Muscle layer of colon (tissue), 2 donors: ENCODE data around the gene CACNA1C.

Experiments used
- H3K27ac ChIP-seq: one replicate; pipeline ENCODE4 v1.7.0; 2013; ENCODE audit warnings: low read depth, mild to moderate bottlenecking, low read length, moderate library complexity
- H3K27me3 ChIP-seq, 2 donors: one replicate each; pipeline ENCODE4 v1.7.0; 2013; ENCODE audit warnings: low read length in 2 of 2, mild to moderate bottlenecking in 2 of 2; ENCODE audit not compliant: insufficient read depth in 2 of 2, control insufficient read depth in 1 of 2
- H3K36me3 ChIP-seq: one replicate; pipeline ENCODE4 v1.7.0; 2013; ENCODE audit warnings: mild to moderate bottlenecking, low read length; ENCODE audit not compliant: insufficient read depth
- H3K4me1 ChIP-seq: one replicate; pipeline ENCODE4 v1.7.0; 2013; ENCODE audit warnings: mild to moderate bottlenecking, low read length; ENCODE audit not compliant: insufficient read depth
- H3K4me3 ChIP-seq, 2 donors: one replicate each; pipeline ENCODE4 v1.7.0; 2013; ENCODE audit warnings: low read length in 2 of 2, low read depth in 1 of 2, mild to moderate bottlenecking in 1 of 2, moderate library complexity in 1 of 2
- H3K9ac ChIP-seq: one replicate; pipeline ENCODE4 v1.7.0; 2013; ENCODE audit warnings: low read length
- H3K9me3 ChIP-seq: one replicate; pipeline ENCODE4 v1.7.0; 2013; ENCODE audit warnings: mild to moderate bottlenecking, low read length
- donor health status: abdominal sarcoma.
- donor health status: Adenocarcinoma of cecum.

CACNA1C gene

DNA sequence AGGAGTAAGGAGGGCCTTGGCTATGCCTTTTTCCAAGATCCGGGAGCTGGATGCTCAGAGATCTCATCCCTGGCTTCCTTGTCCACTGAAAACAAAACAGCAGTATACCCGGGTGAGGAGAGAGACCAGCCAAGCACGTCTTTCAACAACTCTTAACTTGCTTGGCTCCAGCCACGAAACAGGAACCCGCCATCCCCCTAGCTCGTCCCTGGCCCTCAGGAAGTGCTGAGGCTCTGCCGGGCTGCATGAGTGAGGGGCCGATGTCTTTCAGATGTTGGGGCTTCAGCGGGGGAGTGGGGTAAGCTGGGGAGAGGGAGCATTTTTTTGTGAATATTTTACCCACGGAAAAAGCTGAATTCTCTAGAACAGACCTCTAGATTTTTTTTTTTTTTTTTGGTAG, 231.1 kb downstream of the CACNA1C start:
- Histone ChIP-seq H3K4me1 (peaks cover 74% of the 10 kb centered on the region), H3K27ac (peak overlapping the region; percentile 70), H3K4me3 (no peak overlapping the region)

DNA sequence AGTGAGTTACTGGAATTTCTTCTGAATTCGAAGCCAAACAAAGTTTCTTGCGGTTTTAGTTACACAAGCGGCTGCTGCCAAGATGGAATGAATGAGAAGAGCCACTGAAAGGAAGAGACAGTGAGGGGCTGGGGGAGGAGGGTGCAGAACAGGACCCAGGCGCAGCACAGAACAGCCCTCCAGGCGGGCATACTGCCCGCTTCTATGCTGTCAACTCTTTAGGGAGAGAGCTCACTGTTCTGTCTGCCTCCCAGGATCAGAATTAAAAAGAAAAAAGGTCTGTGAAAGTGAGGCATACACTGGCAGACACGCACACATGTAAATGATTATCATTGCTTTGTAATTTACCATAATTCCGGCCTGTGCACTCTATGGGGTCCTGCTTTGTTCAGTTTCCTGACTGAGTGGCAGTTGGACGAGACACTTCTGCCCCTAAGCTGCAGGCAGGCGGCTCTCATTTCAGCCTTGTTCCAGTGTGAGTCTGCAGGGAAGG, 231.6 kb downstream of the CACNA1C start:
- Histone ChIP-seq H3K36me3 (no peaks in the 10 kb centered on the region), H3K9me3 (no peaks in the 10 kb centered on the region), H3K4me3 (no peak overlapping the region), H3K27ac (peak overlapping the region; percentile 70), H3K4me1 (peaks cover 79% of the 10 kb centered on the region), H3K9ac (peak overlapping the region; percentile 8), H3K27me3 (no peaks in the 10 kb centered on the region)

More for the DNA sequence above, 231.1 kb downstream of the CACNA1C start:
- no peaks in the 10 kb centered on the region for H3K36me3 ChIP-seq
- no peaks in the 10 kb centered on the region for H3K9me3 ChIP-seq
- H3K27me3 ChIP-seq, result no peaks in the 10 kb centered on the region
- peak overlapping the region; percentile 8 for H3K9ac ChIP-seq

DNA sequence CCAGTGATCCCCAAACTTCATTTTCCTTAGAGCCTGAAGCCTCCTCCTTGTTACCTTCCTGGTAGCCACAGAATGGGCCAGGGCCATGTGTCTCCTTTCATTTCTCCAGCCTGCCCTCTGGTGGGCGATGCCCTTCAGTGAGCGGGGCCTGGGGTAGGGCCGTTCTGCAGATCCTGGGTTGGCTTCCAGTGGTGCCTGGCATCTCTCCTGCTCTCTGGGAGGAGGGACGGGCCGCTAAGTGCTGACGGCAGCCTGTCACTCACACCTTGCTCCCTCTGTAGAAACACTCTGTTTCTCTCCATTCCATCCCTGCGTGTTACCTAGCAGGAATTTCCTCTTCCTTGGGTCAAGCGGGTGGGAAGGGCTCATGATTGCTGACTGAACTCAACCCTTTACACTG, 232.1 kb downstream of the CACNA1C start:
- H3K27ac ChIP-seq, result peak overlapping the region; percentile 70
- no peaks in the 10 kb centered on the region for H3K9me3 ChIP-seq
- H3K4me3 ChIP-seq, result no peak overlapping the region
- peaks cover 82% of the 10 kb centered on the region for H3K4me1 ChIP-seq
- no peak overlapping the region for H3K9ac ChIP-seq
- H3K27me3 ChIP-seq, result no peaks in the 10 kb centered on the region
- no peaks in the 10 kb centered on the region for H3K36me3 ChIP-seq

DNA sequence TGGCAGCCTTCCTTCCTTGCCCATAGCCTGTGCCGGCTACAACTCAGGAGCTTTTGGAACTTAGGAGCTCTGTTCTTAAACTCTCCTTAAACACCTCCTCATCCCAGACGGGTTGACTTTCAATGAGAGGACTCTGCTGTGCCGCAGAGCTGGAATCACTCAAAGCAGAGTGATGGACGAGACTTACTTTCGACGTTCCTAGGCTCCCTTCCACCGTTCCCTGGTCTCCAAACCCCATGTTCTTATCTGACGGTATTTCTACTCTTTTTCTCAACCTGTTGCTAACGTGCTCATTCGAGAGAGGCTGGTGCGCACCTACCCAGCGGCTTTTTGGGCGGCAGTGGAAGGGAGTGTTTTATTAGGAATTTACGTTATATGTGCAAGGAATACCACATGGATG, 232.7 kb downstream of the CACNA1C start:
- Histone ChIP-seq H3K36me3 (no peaks in the 10 kb centered on the region), H3K9ac (no peak overlapping the region), H3K4me1 (peaks cover 88% of the 10 kb centered on the region), H3K27me3 (no peaks in the 10 kb centered on the region), H3K9me3 (no peaks in the 10 kb centered on the region), H3K27ac (peak overlapping the region; percentile 70), H3K4me3 (no peak overlapping the region)

DNA sequence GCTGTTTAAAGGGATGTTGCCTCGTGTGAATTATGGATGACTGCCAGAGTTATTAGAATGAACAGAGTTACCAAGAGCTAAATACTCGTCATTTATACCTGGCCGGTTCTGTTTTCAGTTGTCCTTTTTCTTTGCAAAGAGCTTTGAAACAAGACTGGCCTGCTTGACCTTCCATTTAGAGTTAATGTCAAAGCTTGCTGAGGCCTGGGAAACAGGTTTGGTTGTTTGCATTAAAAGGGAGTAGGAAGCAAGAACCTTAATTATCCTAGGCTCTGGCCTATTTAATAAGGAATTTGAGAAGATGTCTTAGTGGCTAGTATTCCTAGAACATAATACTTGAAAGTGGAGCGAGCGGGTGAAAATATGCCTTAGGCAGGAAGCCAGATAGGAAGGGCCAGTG, 233.3 kb downstream of the CACNA1C start:
- Histone ChIP-seq H3K27me3 (no peaks in the 10 kb centered on the region), H3K36me3 (no peaks in the 10 kb centered on the region), H3K9ac (no peak overlapping the region), H3K27ac (peak overlapping the region; percentile 70), H3K4me3 (no peak overlapping the region), H3K9me3 (no peaks in the 10 kb centered on the region), H3K4me1 (peaks cover 94% of the 10 kb centered on the region)

DNA sequence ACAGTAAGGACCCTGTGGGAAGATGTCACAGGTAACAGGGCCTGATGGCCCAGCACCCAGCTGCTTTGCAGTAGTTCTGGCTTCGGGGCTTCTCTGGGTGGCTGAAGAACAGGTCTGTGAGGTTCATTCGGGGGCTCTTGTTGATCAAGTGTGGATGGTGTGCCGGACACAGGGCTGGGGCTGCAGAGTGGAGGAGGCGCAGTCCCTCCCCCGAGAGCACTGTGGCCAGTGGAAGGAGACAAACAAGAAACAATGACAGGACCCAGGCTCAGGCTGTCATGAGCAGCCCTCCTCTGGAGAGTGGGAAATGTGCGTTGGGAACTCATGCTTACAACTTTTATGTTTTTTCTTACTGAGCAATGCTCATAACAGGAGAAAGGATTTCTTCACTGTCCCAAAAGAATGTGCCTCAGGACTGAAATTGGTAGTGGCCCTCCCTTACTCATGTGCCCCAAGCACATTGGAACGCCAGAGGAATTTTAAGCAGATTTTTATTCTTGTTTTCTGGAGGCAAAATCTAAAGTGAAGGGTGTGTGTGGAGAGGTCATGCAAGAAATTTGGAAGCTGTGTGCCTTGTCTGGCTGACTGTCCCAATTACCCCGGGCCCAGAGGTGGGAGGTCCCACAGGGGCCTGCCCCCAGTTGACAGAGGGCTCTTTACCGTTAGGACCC, 233.8 kb downstream of the CACNA1C start:
- Histone ChIP-seq H3K27me3 (no peaks in the 10 kb centered on the region), H3K27ac (peak overlapping the region; percentile 70), H3K9ac (peak overlapping the region; percentile 9), H3K36me3 (no peaks in the 10 kb centered on the region), H3K4me3 (no peak overlapping the region), H3K9me3 (no peaks in the 10 kb centered on the region), H3K4me1 (peaks cover 97% of the 10 kb centered on the region)

DNA sequence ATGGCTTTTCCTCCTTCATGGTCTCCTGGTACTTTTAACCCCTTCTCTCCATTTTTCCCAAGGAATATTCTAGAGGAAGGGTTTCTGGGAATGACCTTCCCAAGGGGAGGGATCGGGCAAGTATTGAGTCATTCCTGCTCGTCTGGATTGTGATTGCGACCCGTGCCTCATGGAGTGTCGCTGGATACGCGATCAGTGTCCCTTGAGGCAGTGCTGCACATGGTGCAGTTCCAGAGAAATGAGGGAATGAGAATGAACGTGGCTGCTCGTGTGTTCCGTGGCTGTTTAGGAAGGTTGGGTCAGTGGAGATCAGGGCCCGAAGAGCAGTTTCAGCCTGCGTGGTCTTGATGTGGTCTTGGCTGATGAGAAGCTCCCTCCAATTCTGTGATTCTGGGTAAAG, 234.4 kb downstream of the CACNA1C start:
- Histone ChIP-seq H3K9ac (peak overlapping the region; percentile 9), H3K4me3 (no peak overlapping the region), H3K36me3 (no peaks in the 10 kb centered on the region), H3K27ac (peak overlapping the region; percentile 70), H3K4me1 (peaks cover 97% of the 10 kb centered on the region), H3K27me3 (no peaks in the 10 kb centered on the region), H3K9me3 (no peaks in the 10 kb centered on the region)

DNA sequence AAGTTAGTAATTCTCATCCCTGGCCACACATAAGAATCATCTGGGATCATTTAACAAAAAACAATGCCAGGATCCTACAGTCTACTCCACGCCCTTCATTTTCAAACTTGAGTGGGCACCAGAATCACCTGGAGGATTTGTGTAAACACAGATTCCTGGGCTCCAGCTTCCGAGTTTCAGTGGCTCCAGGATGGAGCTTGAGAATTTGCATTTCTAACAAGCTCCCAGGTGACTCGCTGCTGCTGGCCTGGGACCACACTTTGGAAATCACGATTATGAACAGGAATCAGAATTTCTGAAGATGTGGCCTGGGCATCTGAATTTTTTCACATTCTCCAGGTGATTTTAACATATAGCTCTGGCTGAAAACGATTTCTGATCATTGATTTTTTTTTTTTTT, 234.8 kb downstream of the CACNA1C start:
- Histone ChIP-seq H3K4me1 (peaks cover 97% of the 10 kb centered on the region), H3K9ac (no peak overlapping the region), H3K27me3 (no peaks in the 10 kb centered on the region), H3K27ac (peak overlapping the region; percentile 70), H3K4me3 (no peak overlapping the region), H3K36me3 (no peaks in the 10 kb centered on the region), H3K9me3 (no peaks in the 10 kb centered on the region)

DNA sequence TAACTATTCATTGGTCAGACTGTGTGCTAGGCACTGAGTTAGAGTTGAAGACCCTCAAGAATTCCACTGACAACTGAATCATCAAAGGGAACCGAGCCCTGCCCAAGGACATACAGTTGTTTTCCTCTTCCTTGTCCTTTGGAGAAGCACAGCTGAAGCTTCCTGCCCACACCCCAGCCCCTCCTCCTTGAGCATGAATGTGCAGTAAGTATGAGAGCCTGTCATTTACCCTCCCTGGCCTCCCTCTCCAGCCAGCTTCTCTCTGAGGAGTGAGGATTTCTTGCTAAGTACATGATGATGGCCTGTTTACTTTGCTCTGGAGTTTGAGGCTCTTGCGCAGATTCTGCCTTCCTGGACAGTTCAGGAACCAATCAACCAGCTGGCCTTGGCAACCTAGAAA, 235.2 kb downstream of the CACNA1C start:
- Histone ChIP-seq H3K27ac (peak overlapping the region; percentile 70), H3K4me1 (peaks cover 97% of the 10 kb centered on the region), H3K9me3 (no peaks in the 10 kb centered on the region), H3K4me3 (no peak overlapping the region), H3K9ac (no peak overlapping the region), H3K36me3 (no peaks in the 10 kb centered on the region), H3K27me3 (no peaks in the 10 kb centered on the region)

DNA sequence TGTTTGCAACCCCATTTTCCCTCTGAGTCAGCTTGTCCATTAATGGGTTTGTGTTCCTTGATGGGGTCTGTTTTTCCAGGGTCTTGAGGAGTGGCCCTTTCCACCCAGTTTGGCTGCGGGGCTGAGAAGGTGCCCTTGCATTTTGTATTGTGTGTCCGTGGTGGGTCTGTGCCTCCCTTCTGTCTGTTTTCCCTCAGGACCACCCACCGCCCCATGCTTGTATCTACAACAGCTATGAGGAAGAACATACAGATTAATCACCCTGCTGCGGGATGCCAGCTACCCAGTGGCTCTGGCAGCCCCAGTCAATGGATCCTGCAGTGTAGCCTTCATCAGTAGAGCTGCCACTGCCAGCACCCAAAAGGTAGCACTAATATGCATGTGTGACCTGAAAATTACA, 235.7 kb downstream of the CACNA1C start:
- Histone ChIP-seq H3K36me3 (no peaks in the 10 kb centered on the region), H3K27ac (peak overlapping the region; percentile 23), H3K4me3 (no peak overlapping the region), H3K9me3 (no peaks in the 10 kb centered on the region), H3K27me3 (no peaks in the 10 kb centered on the region), H3K9ac (no peak overlapping the region), H3K4me1 (peaks cover 97% of the 10 kb centered on the region)

DNA sequence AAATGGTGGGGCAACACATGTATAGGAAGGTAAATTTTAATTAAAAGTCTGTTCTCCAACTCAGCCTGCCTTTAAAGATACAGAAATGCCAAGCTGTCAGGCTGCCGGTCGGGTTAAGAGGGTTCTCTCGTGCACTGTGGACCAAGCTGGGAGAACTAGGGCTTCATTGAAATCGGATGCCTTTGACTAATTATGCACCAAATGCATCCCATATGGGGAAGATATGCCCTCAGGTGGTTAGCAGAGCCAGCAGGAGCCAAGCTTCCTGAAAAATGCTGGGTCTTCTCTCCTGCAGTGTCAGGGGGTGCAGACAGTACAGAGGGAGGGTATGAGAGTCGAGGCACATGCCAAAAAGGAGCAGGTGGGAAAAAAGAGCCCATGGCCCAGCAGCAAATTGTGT, 236.1 kb downstream of the CACNA1C start:
- Histone ChIP-seq H3K27ac (peak overlapping the region; percentile 23), H3K9ac (no peak overlapping the region), H3K4me1 (peaks cover 93% of the 10 kb centered on the region), H3K36me3 (no peaks in the 10 kb centered on the region), H3K4me3 (no peak overlapping the region), H3K9me3 (no peaks in the 10 kb centered on the region), H3K27me3 (no peaks in the 10 kb centered on the region)

DNA sequence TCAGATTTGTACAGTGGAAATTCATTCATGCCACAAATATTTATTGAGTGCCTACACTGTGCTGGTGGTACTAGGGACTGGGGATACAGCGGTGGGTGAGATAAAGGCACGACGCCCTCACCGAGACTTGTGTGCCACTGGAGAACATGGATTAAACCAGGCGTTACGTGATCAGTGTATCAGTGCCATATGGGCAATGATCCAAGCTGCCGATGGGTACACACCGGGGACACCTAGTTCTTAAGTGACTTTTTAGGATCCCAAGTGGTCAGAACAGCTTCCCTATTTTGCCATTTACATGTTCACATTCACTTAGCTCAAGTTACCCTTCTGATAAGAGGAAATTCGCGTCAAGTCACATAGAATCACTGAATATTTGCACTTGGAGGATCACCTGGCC, 236.7 kb downstream of the CACNA1C start:
- H3K9ac ChIP-seq, result no peak overlapping the region
- no peaks in the 10 kb centered on the region for H3K36me3 ChIP-seq
- no peaks in the 10 kb centered on the region for H3K27me3 ChIP-seq
- peaks cover 91% of the 10 kb centered on the region for H3K4me1 ChIP-seq
- no peak overlapping the region for H3K4me3 ChIP-seq
- no peaks in the 10 kb centered on the region for H3K9me3 ChIP-seq
- H3K27ac ChIP-seq, result no peak overlapping the region
